Lung (tissue), 12 donors: ENCODE measurements around the gene ZDHHC18. TPM values are rescaled to one million over a fixed set of nuclear protein-coding genes. Genes with fewer than 3 reads are reported as not detected.
A peak's percentile ranks its signal among the peaks of the same experiment; 100 is the strongest.

Source experiments
- ATAC-seq: fragments of 200-7000 bp; cut with Tn5 transposase; one replicate; pipeline ENCODE4 v1.9.1; 2020; ENCODE audit warnings: moderate number of reproducible peaks; ENCODE audit not compliant: insufficient read depth, low FRiP score
- DNase-seq, 3 donors: peaks; one replicate each; pipeline ENCODE4 v3.0.0-alpha.2; 2013 to 2017
- H3K27ac ChIP-seq, 2 donors: one replicate each; pipeline ENCODE4 v1.5.1; 2013; ENCODE audit warnings: mild to moderate bottlenecking in 2 of 2, moderate library complexity in 2 of 2, control low read depth in 1 of 2, inconsistent platforms in 1 of 2, low read depth in 1 of 2, low read length in 1 of 2
- H3K27me3 ChIP-seq, 3 donors: one replicate each; pipeline ENCODE4 v1.5.1; 2013; ENCODE audit warnings: low read length in 2 of 3; ENCODE audit not compliant: control insufficient read depth in 3 of 3, insufficient read depth in 3 of 3
- H3K36me3 ChIP-seq, 4 donors: one replicate each; pipeline ENCODE4 v1.5.1; 2013; ENCODE audit warnings: low read length in 4 of 4, mild to moderate bottlenecking in 1 of 4, moderate library complexity in 1 of 4; ENCODE audit not compliant: control insufficient read depth in 4 of 4, insufficient read depth in 4 of 4
- H3K4me1 ChIP-seq, 5 donors: one replicate each; pipeline ENCODE4 v1.5.1; 2013; ENCODE audit warnings: low read length in 5 of 5, mild to moderate bottlenecking in 2 of 5, moderate library complexity in 1 of 5; ENCODE audit not compliant: control insufficient read depth in 5 of 5, insufficient read depth in 5 of 5
- H3K4me3 ChIP-seq: one replicate; pipeline ENCODE4 v1.5.1; 2013; ENCODE audit warnings: mild to moderate bottlenecking, control low read depth, moderate library complexity
- H3K9ac ChIP-seq, 2 donors: one replicate each; pipeline ENCODE4 v1.5.1; 2013; ENCODE audit warnings: low read length in 2 of 2, control low read depth in 1 of 2; ENCODE audit not compliant: insufficient read depth in 1 of 2
- H3K9me3 ChIP-seq, 4 donors: one replicate each; pipeline ENCODE4 v1.5.1; 2013; ENCODE audit warnings: low read length in 3 of 4, mild to moderate bottlenecking in 1 of 4, moderate library complexity in 1 of 4; ENCODE audit not compliant: control insufficient read depth in 4 of 4, insufficient read depth in 3 of 4
- CTCF ChIP-seq: IDR thresholded peaks from 2 replicates; pipeline ENCODE4 v1.5.1; 2012; ENCODE audit warnings: mild to moderate bottlenecking; ENCODE audit errors: control extremely low read depth, extremely low read depth
- WGBS, 2 donors: extraction: QIAGEN DNeasy Blood & Tissue Kit; methylation state at CpG; one replicate each; pipeline ENCODE4 v1.1.7; 2013; 5-methylcytosine and 5-hydroxymethylcytosine counted together
- polyA plus RNA-seq, 2 donors: library from polyadenylated mRNA; stranded (reverse); fragments of 200-250 nt; gene quantifications; one replicate each; pipeline ENCODE4 v1.2.1, GENCODE V29; 2013
- total RNA-seq, 2 donors: library from RNA; depleted of rRNA in 1 of 2; stranded (reverse); fragments of >200 nt in 1 of 2; gene quantifications; one replicate each; pipeline ENCODE4 v1.2.1, GENCODE V29; 2014 to 2021
- donor health status: control.
- donor health status: control.
- donor health status: Bipolar disorder and iron deficiency.
- donor health status: healthy.
- donor health status: DM: yes; HTN: yes; CAD: no.

ZDHHC18 gene
- total and polyA plus RNA-seq, 4 donors = 11.6 to 39.1 (median 18.3) TPM

- no peak for ATAC-seq
- no peak for TF ChIP-seq CTCF
- peaks cover 0 to 2% (median 0%) of the 10 kb centered on the region in 4 donors for H3K9me3 ChIP-seq
- DNase-seq = no peak
- peaks cover 26 to 51% (median 47%) of the 10 kb centered on the region in 4 donors for H3K36me3 ChIP-seq
- H3K27ac ChIP-seq = no peak overlapping the region
- no peak overlapping the region for H3K9ac ChIP-seq
- peaks cover 0 to 1% (median 0%) of the 10 kb centered on the region in 5 donors for H3K4me1 ChIP-seq
- 92% methylated on average over 5 of the region's 5 CpGs for WGBS, 2 donors
- H3K4me3 ChIP-seq = no peak overlapping the region
- no peaks in the 10 kb centered on the region for H3K27me3 ChIP-seq
Measured at GRCh38 chr1:26882696-26883463, 56.4 kb downstream of the ZDHHC18 start.

GRCh38 chr1:26887125-26887524, 60.6 kb downstream of the ZDHHC18 start:
- peaks cover 0 to 11% (median 7%) of the 10 kb centered on the region in 5 donors for H3K4me1 ChIP-seq
- 88 to 89% methylated on average over 1 of the region's 1 CpG for WGBS, 2 donors
- no peaks in the 10 kb centered on the region for H3K27me3 ChIP-seq
- peaks cover 18 to 44% (median 42%) of the 10 kb centered on the region in 4 donors for H3K36me3 ChIP-seq
- peak in 2 of 3 donors; percentile 35 to 36 for DNase-seq
- H3K9me3 ChIP-seq = peaks cover 0 to 2% (median 0%) of the 10 kb centered on the region in 4 donors
- no peak for ATAC-seq
- no peak overlapping the region for H3K27ac ChIP-seq
- TF ChIP-seq CTCF = no peak
- no peak overlapping the region for H3K9ac ChIP-seq
- no peak overlapping the region for H3K4me3 ChIP-seq

GRCh38 chr1:26888231-26888630, 61.7 kb downstream of the ZDHHC18 start:
- TF ChIP-seq CTCF = no peak
- H3K27ac ChIP-seq = no peak overlapping the region
- 79 to 94% methylated on average over 1 of the region's 1 CpG for WGBS, 2 donors
- no peak for ATAC-seq
- H3K9me3 ChIP-seq = peaks cover 0 to 2% (median 0%) of the 10 kb centered on the region in 4 donors
- DNase-seq = no peak
- H3K4me3 ChIP-seq = no peak overlapping the region
- H3K27me3 ChIP-seq = no peaks in the 10 kb centered on the region
- peaks cover 0 to 11% (median 7%) of the 10 kb centered on the region in 5 donors for H3K4me1 ChIP-seq
- no peak overlapping the region for H3K9ac ChIP-seq
- peaks cover 22 to 40% (median 37%) of the 10 kb centered on the region in 4 donors for H3K36me3 ChIP-seq
